BJ (cell line): Measurements from ENCODE around the gene NECTIN1. TPM values are rescaled to one million over a fixed set of nuclear protein-coding genes. Genes with fewer than 3 reads are reported as not detected.

Experiments
- CTCF ChIA-PET: fragments of 350-600 bp; formaldehyde crosslinking; extraction: SDS; loops from one replicate; lab custom pipeline; 2021; ENCODE audit warnings: antibody characterized with exemption, inconsistent platforms; lab: Yijun Ruan, JAX
- POLR2A ChIA-PET: fragments of 300-600 bp; sonication (Branson Sonifier 250); formaldehyde crosslinking; extraction: SDS; loops from one replicate; lab custom pipeline; 2021; ENCODE audit warnings: antibody characterized with exemption; lab: Charles Lee
- DNase-seq: peaks from one replicate; pipeline ENCODE4 v3.0.0-alpha.2; 2011; ENCODE audit warnings: low read depth
- H3K27me3 ChIP-seq: 2 replicates; pipeline ENCODE4 v1.6.0; 2011; ENCODE audit warnings: low read length; ENCODE audit not compliant: control insufficient read depth, insufficient read depth
- H3K36me3 ChIP-seq: 2 replicates; pipeline ENCODE4 v1.5.1; 2011; ENCODE audit warnings: low read length; ENCODE audit not compliant: control insufficient read depth, insufficient read depth
- H3K4me3 ChIP-seq: 2 replicates; pipeline ENCODE4 v1.5.1; 2011; ENCODE audit warnings: low read depth, mild to moderate bottlenecking, control low read depth, low read length
- CTCF ChIP-seq: IDR thresholded peaks from 2 replicates; pipeline ENCODE4 v1.5.1; 2011; ENCODE audit warnings: low read depth, mild to moderate bottlenecking, control low read depth, inconsistent platforms, low read length, moderate library complexity; ENCODE audit not compliant: insufficient read depth
- polyA plus RNA-seq: library from polyadenylated mRNA; depleted of rRNA; stranded (reverse); fragments of >200 nt; gene quantifications from 2 replicates; pipeline ENCODE4 v1.2.3, GENCODE V29; 2011

Gene NECTIN1
- polyA plus RNA-seq, 1 experiment, result 3.0 TPM

DNA sequence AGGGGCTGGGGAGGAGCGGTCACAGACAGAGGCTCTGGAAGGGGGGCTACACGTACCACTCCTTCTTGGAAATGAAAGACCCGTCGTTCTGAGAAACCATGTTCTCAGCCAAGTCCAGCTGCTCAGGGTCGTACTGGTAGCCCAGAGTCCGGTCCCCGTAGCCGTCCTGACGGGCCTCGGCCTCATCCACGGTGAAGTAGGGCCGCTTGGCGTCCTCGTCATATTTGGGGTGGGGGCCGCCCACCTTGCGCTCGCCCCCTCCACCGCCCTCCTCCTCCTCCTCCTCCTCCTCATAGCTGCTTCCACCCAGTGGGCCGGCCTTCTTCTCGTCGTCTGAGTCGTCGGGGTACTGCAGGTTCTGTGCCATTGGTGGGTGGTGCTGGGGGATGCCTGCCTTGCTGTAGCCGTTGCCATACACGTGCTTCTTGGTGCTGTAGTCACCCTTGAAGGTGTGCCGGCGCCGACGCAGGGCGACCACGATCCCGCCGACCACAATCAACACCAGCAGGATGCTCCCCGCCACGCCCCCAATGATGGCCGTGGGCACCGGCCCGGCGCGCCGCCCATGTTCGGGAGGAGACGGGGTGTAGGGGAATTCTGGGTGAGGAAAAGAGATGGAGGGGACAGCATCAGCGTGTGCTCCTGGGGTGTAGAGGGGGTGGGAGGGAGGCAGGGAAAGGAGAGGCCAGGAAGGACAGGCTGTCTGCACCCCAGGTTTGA, 64.1 kb downstream of the NECTIN1 start:
- no peak for DNase-seq
- H3K4me3 ChIP-seq, result no peak overlapping the region
- CTCF ChIA-PET, result interaction anchor here (0.9 to 5.8 kb wide), 5 partner anchors 13 to 516 kb away, joined by 3 to 40 read pairs (median 5); partner anchors contain the start of gene NECTIN1
- no peaks in the 10 kb centered on the region; the same call in 1 of the 2 replicates for H3K36me3 ChIP-seq
- H3K27me3 ChIP-seq, result no peaks in the 10 kb centered on the region; the same call in 1 of the 2 replicates
- TF ChIP-seq CTCF, result no peak
- POLR2A ChIA-PET, result no interaction called here

GRCh38 chr11:119664063-119664572, 64.9 kb downstream of the NECTIN1 start:
- Histone ChIP-seq H3K27me3 (no peaks in the 10 kb centered on the region; the same call in 1 of the 2 replicates), H3K4me3 (no peak overlapping the region), H3K36me3 (no peaks in the 10 kb centered on the region; the same call in 1 of the 2 replicates)
- no peak for TF ChIP-seq CTCF
- POLR2A ChIA-PET, result no interaction called here
- DNase-seq, result no peak
- CTCF ChIA-PET, result interaction anchor here (0.9 to 5.8 kb wide), 3 partner anchors 66 to 517 kb away, joined by 3 to 40 read pairs (median 17); partner anchors contain the start of gene NECTIN1

GRCh38 chr11:119663279-119663678, 65.7 kb downstream of the NECTIN1 start:
- no peaks in the 10 kb centered on the region; the same call in 1 of the 2 replicates for H3K36me3 ChIP-seq
- no peak overlapping the region for H3K4me3 ChIP-seq
- CTCF ChIA-PET, result interaction anchor here (1.6 to 5.8 kb wide), 3 partner anchors 66 to 445 kb away, joined by 3 to 40 read pairs (median 17); partner anchors contain the start of gene NECTIN1
- POLR2A ChIA-PET, result no interaction called here
- TF ChIP-seq CTCF, result no peak
- H3K27me3 ChIP-seq, result no peaks in the 10 kb centered on the region; the same call in 1 of the 2 replicates
- no peak for DNase-seq

- CTCF ChIA-PET, result interaction anchor here (1.4 kb wide), 1 partner anchor 447 kb away, joined by 3 read pairs; no protein-coding TSS in a partner anchor
- POLR2A ChIA-PET, result no interaction called here
- Histone ChIP-seq H3K36me3 (no peaks in the 10 kb centered on the region; the same call in 1 of the 2 replicates), H3K4me3 (no peak overlapping the region), H3K27me3 (no peaks in the 10 kb centered on the region; the same call in none of the 2 replicates)
- TF ChIP-seq CTCF, result no peak
- no peak for DNase-seq
Measured at GRCh38 chr11:119661226-119661625, 67.8 kb downstream of the NECTIN1 start.
